ENCODE measurements around the gene FNDC3B. TPM values are rescaled to one million over a fixed set of nuclear protein-coding genes. Genes with fewer than 3 reads are reported as not detected.
A peak's percentile ranks its signal among the peaks of the same experiment; 100 is the strongest.

The FNDC3B gene
- total and polyA plus RNA-seq, 2 donors (not counting 3 experiments of a cell fraction or from before 2014, with no cell fraction given) = 91.6 to 295 TPM

- no peak overlapping the region for H3K9ac ChIP-seq (replicated peaks; ENCODE audit: extremely low read depth, insufficient read depth, low read length)
- DNase-seq (ENCODE audit: low read depth, low spot score) (no peak), FAIRE-seq (no peak)
- H3K27ac ChIP-seq (ENCODE audit: insufficient read depth, low read depth, low read length) = no peak overlapping the region
- intact Hi-C loops (cut with micrococcal nuclease) = no loop called here
- H3K36me3 ChIP-seq (ENCODE audit: control insufficient read depth in 2 of 2, extremely low read depth in 1 of 2, insufficient read depth in 2 of 2, low read length in 2 of 2) = peaks cover 36 to 37% of the 10 kb centered on the region in 2 experiments
- ChIA-PET POLR2A (no interaction called here), CTCF (interaction anchor here (0.8 to 8.0 kb wide), 3 partner anchors 9 to 272 kb away, joined by 3 to 68 read pairs (median 3); no protein-coding TSS in a partner anchor)
- peaks cover 2% of the 10 kb centered on the region for H3K4me1 ChIP-seq (ENCODE audit: control insufficient read depth, extremely low read depth, insufficient read depth, low read length)
- no TSS peak for BruUV-seq (replicated peaks)
- H3K9me1 ChIP-seq (replicated peaks; ENCODE audit: control insufficient read depth, extremely low read depth, insufficient read depth, low read length) = no peaks in the 10 kb centered on the region
- H3K4me2 ChIP-seq (ENCODE audit: insufficient read depth, low read length) = no peak overlapping the region
- no peaks in the 10 kb centered on the region for H4K20me1 ChIP-seq (replicated peaks; ENCODE audit: control insufficient read depth, extremely low read depth, insufficient read depth, low read length)
- H3K9me3 ChIP-seq (replicated peaks; ENCODE audit: control insufficient read depth, insufficient read depth, low read length) = no peaks in the 10 kb centered on the region
- H3K79me2 ChIP-seq (ENCODE audit: control insufficient read depth, insufficient read depth, low read length) = peaks cover 3% of the 10 kb centered on the region
- peak; percentile 13 for TF ChIP-seq POLR2AphosphoS5 (IDR thresholded peaks at IDR 0.05; ENCODE audit: insufficient read depth, low read depth, low read length)
- no peak for TF ChIP-seq MAX (IDR thresholded peaks at IDR 0.05; ENCODE audit: insufficient read depth, insufficient read length)
- H2AFZ ChIP-seq (ENCODE audit: low read depth, low read length) = no peak overlapping the region
- no peaks in the 10 kb centered on the region for H3K27me3 ChIP-seq (ENCODE audit: control insufficient read depth in 2 of 2, insufficient read depth in 2 of 2, low read length in 2 of 2)
- no peak overlapping the region for H3K4me3 ChIP-seq (replicated peaks in 1 of 3; ENCODE audit: insufficient read depth in 1 of 3, low read depth in 1 of 3, low read length in 3 of 3)
- dilution Hi-C loops (cut with MboI; ENCODE audit: extremely low pct_ligation_motif_present, low sequenced_read_pairs) = no loop called here
Measured at GRCh38 chr3:172323894-172324610, 284.7 kb downstream of the FNDC3B start.

- FAIRE-seq (no peak), DNase-seq (ENCODE audit: low read depth, low spot score) (no peak)
- ChIA-PET POLR2A (no interaction called here), CTCF (interaction anchor here (8.0 kb wide), 1 partner anchor 8 kb away, joined by 68 read pairs; no protein-coding TSS in a partner anchor)
- H3K79me2 ChIP-seq (ENCODE audit: control insufficient read depth, insufficient read depth, low read length) = no peaks in the 10 kb centered on the region
- no TSS peak for BruUV-seq (replicated peaks)
- no peaks in the 10 kb centered on the region for H3K9me3 ChIP-seq (replicated peaks; ENCODE audit: control insufficient read depth, insufficient read depth, low read length)
- intact Hi-C loops (cut with micrococcal nuclease) (no loop called here), dilution Hi-C loops (cut with MboI; ENCODE audit: extremely low pct_ligation_motif_present, low sequenced_read_pairs) (no loop called here)
- no peak for TF ChIP-seq MYC (IDR thresholded peaks at IDR 0.05; ENCODE audit: low read depth, low read length)
- no peak for TF ChIP-seq JUN (IDR thresholded peaks at IDR 0.05; ENCODE audit: borderline replicate concordance, insufficient read depth, insufficient read length, low read depth)
- TF ChIP-seq GATA2 (IDR thresholded peaks at IDR 0.05; ENCODE audit: insufficient read depth, insufficient read length, low read depth, low read length) = no peak
- TF ChIP-seq MAX (IDR thresholded peaks at IDR 0.05; ENCODE audit: insufficient read depth, insufficient read length) = no peak
- TF ChIP-seq EZH2 (IDR thresholded peaks at IDR 0.05; ENCODE audit: borderline replicate concordance, low read depth, low read length, severe bottlenecking) = no peak
- no peak for TF ChIP-seq CTCF (IDR thresholded peaks at IDR 0.05; ENCODE audit: extremely low read depth in 1 of 2, insufficient read depth in 1 of 2, low read depth in 1 of 2, low read length in 2 of 2)
- no peak for TF ChIP-seq POLR2AphosphoS5 (IDR thresholded peaks at IDR 0.05; ENCODE audit: insufficient read depth, low read depth, low read length)
- TF ChIP-seq FOS (IDR thresholded peaks at IDR 0.05; ENCODE audit: borderline replicate concordance, insufficient read depth, low read length) = no peak
- H3K27ac ChIP-seq (ENCODE audit: insufficient read depth, low read depth, low read length) = no peak overlapping the region
- H3K9me1 ChIP-seq (replicated peaks; ENCODE audit: control insufficient read depth, extremely low read depth, insufficient read depth, low read length) = no peaks in the 10 kb centered on the region
- no peak overlapping the region for H3K4me3 ChIP-seq (replicated peaks in 1 of 3; ENCODE audit: insufficient read depth in 1 of 3, low read depth in 1 of 3, low read length in 3 of 3)
- H3K4me1 ChIP-seq (ENCODE audit: control insufficient read depth, extremely low read depth, insufficient read depth, low read length) = no peaks in the 10 kb centered on the region
- peaks cover 38% of the 10 kb centered on the region in 2 experiments for H3K36me3 ChIP-seq (ENCODE audit: control insufficient read depth in 2 of 2, extremely low read depth in 1 of 2, insufficient read depth in 2 of 2, low read length in 2 of 2)
- no peaks in the 10 kb centered on the region for H4K20me1 ChIP-seq (replicated peaks; ENCODE audit: control insufficient read depth, extremely low read depth, insufficient read depth, low read length)
- H2AFZ ChIP-seq (ENCODE audit: low read depth, low read length) = no peak overlapping the region
- no peaks in the 10 kb centered on the region for H3K27me3 ChIP-seq (ENCODE audit: control insufficient read depth in 2 of 2, insufficient read depth in 2 of 2, low read length in 2 of 2)
- H3K9ac ChIP-seq (replicated peaks; ENCODE audit: extremely low read depth, insufficient read depth, low read length) = no peak overlapping the region
- no peak overlapping the region for H3K4me2 ChIP-seq (ENCODE audit: insufficient read depth, low read length)
Measured at GRCh38 chr3:172324611-172325203, 285.3 kb downstream of the FNDC3B start.
